ENCODE data around the gene TSPAN7.

Gene TSPAN7

DNA sequence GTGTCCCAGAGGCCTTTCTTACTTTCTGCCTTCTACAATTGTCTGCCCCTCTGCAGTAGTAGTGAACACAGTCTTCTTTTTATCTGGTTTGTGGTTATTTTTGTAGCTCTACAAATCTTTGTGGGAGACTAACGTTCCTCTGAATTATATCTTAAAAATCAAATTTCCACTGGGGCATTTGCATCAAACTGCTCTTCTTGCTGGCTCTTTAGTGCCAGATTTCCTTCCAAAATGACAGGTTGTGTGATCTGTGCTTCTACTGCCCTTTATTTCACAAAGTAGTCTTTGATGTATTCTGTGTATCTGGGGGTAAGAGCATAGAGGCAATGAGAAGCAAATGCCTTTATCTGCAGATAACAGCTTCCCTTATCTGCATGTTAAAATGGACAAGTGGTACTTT is 34.5 kb downstream of the TSPAN7 start:
- DNase-seq = no peak

DNA sequence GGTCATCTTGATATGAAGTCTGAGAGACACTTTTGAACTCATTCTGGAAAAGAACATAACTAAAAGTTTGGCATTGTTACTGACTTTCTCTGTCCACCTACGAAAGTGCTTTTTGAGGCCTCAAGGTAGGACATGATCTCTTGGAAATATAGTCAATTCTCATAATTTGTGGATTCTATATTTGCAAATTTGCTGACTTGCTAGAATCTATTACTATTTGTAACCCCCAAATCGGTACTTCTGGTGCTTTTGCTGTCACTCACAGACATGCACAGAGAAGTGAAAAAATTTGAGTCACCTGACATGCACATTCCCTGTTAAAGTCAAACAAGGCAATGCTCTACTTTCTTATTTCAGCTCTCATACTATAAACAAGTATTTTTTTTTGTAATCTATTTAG is 35.6 kb downstream of the TSPAN7 start:
- no peak for DNase-seq

DNA sequence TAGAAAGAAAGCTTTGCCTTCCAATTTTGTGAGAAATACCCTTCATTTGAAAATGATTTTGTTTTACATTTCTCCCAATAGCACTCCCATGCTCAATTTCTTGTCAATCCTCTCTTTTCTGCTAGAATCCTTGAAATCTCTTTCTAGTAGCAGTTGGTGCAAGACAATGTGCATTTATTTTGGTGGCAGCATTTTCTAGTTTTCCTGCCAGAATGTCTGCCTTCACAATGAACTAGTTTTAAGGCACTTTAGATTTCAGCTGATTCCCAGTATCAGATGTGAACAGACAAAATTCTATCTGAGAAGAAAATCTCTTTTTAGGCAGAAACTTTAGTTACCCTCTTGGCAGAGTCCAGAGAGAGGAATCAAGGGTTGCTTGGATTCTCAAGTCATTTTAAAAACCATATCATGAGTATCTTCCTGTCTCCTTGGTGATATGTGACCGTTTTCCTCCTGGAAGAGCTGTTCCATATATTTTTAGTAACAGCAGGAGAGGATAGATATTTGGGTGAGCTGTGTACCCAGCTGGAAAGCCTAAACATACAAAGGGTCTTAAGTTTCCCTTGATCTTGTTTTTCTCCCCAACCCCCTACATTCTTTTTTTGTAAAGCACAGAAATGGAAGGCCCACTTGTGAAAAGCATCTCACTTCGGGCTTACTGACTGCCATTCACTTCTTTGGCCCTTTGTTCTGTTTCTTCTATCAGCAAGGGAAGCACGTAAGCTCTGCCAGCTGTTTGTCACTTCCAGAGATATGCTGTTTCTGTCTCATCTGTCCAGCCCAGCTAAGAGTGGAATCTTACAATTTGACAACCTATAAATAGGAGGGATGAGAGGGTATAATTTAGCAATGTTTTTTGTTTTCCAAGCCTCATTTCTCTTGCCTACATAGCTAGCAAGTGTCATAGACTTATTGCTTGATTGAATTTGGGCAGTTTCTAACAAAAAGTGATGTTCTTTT is 38.7 kb downstream of the TSPAN7 start:
- DNase-seq = no peak

DNA sequence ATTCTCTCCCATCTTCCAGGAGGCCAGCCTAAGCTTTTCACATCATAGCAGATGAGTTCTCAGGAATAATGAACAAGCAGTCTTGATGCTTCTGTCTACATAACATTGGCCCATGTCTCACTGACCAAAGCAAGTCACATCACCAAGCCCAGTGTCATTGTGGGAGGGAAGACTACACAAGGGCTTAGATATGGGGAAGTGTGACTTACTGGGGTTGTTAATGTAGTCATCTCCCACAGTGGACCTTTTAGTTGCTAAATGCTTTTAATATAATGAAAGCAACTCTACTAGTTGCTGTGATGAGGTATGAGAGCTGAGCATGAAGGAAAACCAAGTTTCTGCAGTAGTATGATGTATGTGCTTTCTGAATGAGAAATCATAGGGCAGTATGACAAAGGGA is 40.5 kb downstream of the TSPAN7 start:
- no peak for DNase-seq

DNA sequence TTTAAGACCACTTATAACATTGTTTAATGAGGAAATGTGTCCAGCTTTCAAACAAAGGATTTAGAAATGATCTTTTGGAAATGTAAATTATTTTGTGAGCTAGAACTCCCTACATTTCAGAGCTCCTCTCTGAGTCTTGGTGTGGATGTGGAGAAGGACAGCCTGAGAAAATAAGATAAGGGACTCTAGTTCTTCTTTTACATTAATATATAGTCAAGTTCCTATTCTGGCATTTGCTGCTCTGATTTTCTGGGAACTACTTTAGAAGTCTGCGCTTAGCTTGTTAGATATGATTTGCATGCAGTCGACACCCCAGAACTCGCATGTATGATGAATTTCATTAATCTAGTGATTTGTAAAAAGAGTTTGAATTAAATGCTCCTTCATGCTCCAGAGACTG is 45.5 kb downstream of the TSPAN7 start:
- DNase-seq = no peak

DNA sequence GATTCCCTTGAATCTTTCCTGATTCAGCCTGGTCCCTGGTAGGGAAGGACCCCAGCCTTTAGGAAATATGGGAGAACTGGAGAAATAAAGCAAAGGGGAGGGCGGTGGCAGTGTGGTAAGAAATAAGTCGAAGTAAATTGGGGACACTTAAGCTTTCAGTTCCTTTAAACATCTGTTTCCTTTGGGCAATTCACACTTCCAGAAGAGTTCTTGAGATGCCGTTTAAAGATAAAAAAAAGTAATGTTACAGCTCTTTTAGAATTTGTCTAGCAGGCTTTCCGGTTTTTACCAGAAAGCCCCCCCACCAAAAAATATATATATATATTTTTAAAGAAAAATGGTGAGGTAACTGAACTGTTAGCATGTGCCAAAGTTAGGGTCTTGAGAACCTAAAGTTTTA is 46.6 kb downstream of the TSPAN7 start:
- DNase-seq = no peak

DNA sequence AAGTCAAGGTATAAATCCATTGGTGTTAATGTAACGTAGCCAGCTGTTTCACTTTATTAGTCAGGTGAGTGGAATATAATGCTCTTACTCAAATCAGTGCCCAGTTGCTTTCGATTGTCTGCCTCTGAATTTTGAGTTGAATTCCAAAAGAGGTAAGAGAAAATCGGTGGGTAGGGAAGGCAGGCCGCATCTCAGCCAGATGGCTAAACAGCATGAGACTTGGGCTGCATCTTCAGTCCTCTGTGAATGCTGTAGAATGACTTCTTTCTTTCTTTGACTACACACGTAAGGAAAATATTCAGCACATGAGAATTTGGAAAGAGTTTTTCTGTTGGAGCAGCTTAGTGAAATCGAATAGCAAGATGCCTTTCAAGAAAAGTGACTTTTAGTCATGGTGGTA is 49.5 kb downstream of the TSPAN7 start:
- no peak for DNase-seq

DNA sequence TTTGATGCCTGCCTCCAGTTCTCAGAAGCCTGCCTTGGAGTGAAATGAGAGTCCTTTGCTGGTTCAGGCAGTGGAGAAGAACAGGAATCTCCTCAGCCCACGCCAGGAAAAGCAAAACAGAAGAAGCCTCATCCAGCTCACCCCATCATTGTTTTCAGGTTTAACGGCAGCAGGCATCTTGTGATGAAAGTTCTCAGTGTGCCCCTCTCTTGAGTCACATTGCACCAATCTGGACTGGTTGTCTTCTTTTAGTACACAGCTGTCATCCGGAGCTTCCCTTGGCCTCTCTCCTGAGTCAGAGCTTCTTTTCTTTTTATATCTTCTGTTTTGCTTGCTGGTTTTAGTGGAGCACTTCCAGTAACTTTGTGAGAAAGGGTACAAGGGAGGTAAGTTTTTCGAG is 50.9 kb downstream of the TSPAN7 start:
- DNase-seq = no peak

DNA sequence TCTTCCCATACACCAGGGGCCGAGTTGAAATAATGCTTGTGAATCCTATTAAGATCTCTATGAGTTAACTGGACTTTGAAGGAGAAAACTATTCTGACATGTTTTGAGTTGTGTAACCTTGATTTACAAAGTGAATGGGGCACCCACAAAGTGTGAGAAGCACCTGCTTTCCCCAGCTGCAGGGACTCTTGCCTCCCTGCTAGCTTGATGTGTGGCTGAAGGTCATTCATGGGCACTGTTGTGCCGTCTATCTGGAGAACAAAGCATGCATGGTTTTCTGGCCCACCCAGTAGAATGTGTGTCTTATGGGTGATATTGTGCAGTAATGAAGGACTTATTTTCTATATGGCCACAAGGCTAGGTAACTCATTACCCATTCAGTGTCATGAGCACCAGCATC is 53.1 kb downstream of the TSPAN7 start:
- DNase-seq = no peak

DNA sequence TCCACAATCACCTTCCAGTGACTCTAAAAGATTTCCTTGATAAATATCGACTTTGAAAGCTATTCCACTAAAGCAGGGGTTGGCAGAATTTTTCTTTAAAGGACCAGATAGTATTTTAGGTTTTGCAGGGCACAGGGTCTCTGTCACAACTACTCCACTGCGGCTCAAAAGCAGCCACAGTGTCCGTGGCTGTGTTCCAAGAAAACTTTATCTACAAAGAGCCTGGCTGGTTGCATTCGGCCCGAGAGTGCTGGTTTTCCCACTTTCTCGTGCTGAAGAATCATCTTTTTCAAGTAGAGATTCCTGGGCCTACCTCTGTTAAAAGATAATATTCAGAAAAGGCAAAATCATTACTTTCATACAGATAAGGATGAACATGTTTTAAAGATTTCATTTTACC is 55.6 kb downstream of the TSPAN7 start:
- no peak for DNase-seq

DNA sequence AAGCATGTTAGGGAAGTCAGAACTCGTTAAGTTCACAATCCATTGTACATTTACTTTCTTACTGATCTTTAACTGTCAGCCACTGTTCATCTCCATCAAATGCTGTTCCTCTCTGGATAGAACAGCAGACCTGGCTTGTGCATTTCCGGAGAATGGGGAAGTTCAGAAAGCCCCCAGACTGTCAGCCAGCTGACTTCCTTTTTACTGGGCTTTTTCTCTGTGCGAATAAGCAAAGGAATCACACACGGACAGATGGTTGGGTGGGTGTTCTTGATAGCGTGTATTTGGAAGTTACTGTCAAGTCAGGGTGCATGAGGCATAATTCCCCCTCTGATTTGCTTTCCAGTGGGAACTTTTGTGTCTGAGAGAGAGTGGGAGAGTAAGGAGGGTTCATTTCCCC is 56.8 kb downstream of the TSPAN7 start:
- no peak for DNase-seq

DNA sequence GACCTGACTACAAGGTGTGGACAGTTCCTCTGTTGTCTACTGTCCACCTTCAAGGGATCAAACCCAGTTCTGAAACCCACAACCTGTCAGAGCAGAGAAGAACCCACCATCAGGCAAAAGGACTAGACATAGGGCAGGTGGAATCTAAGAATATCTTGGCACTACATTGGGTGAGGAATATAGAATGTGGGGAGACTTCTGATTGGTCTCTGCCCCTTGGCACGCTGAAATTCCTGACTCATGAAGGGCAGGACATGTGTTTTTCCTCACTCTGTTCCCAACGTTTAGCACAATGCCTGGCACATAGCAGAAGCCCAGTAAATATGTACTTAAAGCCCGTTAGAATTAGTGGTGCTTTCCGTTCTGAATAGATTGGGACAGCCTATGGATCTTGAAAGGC is 59.3 kb downstream of the TSPAN7 start:
- DNase-seq = no peak

DNA sequence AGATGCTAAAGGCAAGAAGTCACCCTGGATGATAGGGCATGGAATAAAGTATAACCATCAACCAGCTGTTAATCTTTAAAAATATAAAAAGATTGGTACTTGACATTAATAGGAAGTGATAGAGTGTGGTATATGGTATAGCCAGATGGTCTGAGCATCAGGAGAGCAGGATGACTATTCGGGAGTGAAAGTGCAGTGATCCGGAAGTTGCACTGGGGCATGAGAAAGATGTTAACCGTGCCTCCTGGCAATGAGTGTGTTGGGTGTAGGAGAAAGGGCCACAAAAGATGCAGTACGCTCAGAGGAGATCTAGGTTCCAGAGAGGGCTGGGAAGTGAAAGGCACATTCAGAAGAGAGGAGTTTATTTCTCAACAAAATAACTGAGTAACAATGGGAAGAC is 65.0 kb downstream of the TSPAN7 start:
- DNase-seq = no peak

DNA sequence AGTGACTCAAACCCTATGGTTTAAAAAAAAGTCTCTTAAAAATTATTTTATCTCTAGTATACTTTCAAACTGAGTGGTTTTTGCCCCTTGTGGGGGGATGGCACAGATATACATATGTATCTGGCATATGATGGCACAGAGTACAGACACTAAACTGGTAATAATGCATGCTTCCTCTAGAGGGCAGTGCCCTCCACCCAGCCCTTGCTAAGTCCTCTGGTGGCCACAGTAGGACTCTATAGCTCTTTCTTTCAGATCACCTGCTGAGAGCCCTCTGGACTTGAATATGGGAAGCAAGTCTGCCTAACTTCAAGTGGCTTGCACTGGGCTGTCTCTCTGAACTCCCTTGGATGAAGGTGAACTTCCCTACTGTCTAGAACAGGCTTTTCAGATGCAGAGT is 66.3 kb downstream of the TSPAN7 start:
- DNase-seq = peak; percentile 58

DNA sequence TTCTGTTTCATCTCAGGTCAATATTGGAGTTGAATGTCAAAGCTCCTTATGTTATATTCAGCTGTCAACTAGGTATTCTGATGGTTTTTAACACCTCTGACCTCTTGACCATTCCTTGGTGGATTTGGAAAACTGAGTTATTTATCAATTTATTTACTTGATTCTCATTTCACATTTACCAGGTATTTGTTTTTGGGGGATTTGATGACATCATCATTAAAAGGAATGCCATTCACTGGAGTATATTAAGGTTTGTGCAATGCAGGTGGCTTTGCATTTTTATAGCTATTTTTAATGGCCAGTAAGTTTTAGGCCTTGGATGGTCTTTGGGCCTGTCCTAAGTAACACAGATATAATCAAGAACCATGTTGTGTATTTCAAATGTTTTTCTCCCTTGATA is 67.2 kb downstream of the TSPAN7 start:
- no peak for DNase-seq

DNA sequence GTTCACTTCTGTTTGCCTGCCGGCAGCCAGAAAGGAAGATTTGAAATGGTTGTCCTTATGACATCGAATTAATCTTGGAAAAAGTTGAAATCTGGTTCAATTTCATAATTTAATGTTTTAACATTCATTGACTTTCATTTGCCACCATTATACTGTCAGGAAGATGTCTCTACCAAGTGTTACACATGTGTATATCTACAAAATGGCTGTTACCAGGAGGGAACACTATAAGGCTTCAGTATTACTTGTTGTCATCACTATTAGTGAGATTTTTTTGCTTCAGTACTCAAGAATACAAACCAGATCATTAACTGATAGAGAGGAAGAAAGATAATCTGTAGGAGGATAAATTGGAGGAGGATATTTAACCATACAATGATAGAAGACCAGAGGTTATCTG is 71.2 kb downstream of the TSPAN7 start:
- no peak for DNase-seq

DNA sequence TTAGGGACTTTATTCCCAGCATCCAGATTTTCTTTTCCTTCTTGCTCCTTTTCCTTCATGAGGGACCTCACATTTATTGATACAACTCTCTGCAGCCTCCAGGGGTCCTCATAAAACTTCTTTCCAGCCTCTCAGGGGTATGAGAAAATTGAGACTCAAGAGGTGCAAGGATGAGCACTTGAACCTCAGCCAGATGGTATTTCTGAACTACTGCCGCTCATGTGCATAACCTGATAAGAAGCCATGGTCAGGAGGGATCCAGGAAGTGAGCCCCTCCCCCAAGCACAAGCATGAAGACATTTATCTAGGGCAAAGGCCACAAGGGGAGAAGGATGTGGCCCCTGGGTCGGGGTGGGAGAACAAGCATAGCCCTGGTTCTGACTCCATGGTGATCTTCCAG is 73.3 kb downstream of the TSPAN7 start:
- no peak for DNase-seq

DNA sequence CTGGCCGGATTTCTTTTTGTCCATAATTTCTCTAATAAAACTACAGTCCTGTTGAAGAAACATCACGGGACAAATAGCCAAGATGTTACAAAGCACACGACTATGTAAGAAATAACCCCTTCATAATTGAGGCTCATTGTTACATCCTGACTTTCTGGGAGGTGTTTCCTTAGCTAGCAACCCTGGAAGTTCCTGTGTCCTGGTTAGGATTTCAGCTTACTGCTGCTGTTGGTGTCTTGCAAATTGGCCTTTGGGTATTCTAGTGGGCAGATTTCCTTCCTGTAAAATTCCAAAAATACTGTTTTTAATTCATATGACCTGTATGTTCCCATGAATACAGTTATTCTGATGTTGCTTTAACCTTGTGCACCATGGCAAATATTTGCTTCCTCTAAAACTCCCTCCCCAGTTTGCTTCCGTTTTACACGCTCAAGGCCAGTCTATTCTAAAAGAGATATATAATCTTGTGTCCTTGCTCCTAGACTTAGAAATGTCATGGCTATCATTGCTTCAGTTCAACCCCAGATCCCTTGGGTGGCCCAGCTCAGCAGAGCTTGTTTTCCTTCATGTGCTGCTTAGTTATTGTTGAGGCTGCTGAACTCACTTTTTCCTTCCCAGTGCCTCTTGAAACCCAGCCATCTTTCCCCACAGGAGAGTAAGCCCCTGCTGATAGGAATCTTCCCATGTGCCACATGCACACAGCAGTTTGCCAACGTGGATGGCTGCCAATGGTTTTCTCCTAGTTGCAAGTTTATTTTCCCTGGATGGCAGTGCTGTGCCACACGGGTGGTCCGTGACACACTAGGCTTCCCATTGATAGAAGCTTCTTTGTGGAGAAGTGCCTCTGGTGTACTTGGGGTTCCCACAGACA is 75.8 kb downstream of the TSPAN7 start:
- no peak for DNase-seq

DNA sequence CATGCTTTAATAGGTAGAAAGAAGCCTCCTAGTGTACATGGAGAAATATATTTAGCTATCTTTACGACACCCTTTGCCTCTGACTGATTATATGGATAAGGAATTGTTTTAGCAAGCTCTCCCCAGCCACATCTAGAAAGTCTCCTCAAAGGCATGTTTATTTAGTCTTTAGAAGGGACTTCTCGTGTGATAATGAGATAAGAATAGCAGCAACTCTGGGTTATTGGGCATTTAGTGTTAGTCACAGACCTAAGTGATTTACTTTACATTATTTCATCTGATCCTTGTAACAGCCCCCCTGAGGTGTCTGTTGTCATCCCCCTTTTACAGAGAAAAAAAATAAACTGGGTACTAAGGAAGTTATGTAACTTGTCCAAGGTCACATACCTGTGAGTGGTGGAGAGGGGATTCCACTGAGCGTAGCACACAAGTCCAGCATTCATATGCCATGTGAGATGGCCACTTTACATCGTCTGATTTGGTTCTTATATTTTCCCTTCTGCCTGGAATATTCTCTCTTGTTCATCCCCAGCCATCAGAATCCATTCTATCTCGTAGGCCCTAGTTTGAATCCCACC is 77.7 kb downstream of the TSPAN7 start:
- no peak for DNase-seq

DNA sequence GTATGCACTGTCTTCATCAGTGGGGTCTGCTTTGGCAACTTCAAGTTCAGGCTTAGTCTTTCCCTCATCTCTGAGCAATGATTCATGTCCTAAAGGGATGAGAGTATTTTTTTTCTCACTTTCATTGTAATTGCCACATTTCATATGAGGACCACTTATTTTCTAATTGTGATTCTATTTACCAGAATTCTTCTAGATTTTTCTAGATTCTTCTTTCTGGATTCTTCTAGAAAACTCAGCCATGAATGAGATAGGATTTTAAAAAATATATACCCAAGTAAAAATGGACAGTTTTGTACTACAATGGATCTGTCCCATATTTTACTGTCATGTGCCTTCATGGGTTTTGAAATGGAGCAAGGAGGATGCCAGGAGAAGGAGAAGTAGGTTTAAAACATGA is 78.4 kb downstream of the TSPAN7 start:
- no peak for DNase-seq

DNA sequence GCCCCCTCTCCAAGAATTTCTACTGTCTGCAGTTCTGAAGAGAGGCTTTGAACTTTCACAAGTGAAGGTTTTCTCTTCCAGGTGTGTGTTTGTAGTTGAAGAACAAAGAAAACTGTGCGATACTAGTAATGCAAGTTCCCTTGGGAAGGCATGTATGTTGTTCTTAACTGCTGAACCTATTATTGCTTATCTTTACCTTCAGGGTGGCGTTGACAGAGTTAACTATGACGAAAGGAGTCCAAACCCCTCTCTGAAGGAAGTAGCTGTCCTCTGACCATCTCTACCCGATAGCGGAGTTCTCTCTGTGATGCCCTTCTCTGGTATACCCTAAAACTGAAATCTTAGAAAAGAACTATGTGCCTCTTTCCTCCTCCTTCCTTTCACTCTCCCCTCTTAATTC is 79.9 kb downstream of the TSPAN7 start:
- DNase-seq = no peak

DNA sequence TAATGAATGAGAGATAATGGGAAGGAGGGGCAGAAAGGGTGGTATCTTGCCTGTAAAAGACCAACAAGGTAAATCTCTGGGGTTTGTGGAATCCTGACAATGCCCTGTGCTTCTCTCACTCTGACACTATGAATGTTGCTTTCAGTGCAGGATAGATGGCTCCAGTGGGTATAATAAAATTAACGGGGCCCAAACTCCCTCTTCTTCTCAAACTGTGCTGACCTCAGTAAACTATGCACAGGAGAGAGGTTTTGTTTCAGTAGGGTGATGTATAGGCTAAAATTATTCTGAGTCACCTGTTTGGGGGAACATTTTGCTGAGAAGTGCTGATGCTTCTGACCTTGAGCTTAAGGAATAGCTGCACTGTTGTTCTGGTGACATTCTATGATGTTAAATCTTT is 82.6 kb downstream of the TSPAN7 start:
- DNase-seq = peak; percentile 36

DNA sequence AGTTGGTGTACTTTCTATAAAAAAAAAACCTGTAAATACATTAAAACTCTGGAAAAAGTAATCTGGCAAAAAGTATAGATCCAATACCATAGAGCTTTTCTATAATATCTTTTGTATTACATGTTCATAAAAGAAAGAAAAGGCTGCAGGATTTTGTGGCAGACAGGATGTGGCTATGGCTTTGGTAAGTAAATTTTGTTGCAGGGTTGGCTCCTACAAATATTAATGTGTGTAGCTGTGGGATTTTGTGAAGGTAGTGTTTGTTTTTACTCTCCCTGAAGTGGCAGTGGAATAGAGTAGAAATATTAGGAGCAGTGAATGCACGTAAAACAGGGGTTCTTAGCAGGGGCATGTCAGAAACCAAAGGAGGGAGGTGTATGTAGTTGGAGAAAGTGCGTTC is 84.8 kb downstream of the TSPAN7 start:
- no peak for DNase-seq

DNA sequence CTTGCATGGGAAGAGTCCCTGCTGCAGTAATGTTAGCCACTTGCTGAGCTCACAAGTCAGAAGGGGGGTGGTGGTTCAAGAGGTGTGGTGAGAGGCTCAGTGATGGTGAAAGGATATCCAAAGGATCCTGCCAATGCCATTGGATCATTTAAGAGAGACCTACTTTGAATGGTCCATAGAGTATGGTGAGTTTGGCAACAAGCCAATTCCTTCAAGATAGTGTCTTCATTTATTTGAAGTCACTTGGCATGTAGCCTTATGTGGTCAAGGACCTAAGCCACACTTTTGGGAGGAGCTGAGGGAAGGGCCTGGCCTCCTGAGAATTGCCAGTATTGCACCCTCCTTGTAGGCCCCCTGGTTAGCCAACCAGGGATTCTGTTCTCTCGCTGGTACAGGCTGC is 87.9 kb downstream of the TSPAN7 start:
- peak; percentile 31 for DNase-seq
